Stimulated activated memory B cell treated with anti-CD40 and anti-IgM and Interleukin-4, amounts not matched to agents 10 μg/mL and 1 μg/mL and 100 μg/mL, for 72 hours (primary cell): ENCODE measurements around the gene FHIP2A.
"Not testable (repeated sequence)": the region's sequence is repeated elsewhere in the genome, so short reads cannot be mapped to it uniquely, and the experiment has no call there.

Experiments
- ATAC-seq: fragments of 150-1000 bp; cut with Tn5 transposase; 2 replicates; pipeline ENCODE4 v1.10.0; 2021
- H3K27ac Mint-ChIP-seq: one replicate; pipeline ENCODE4 v1.8.0; 2022; ENCODE audit warnings: mild to moderate bottlenecking, mixed read lengths
- H3K27me3 Mint-ChIP-seq: one replicate; pipeline ENCODE4 v1.8.0; 2022; ENCODE audit warnings: mixed read lengths
- H3K36me3 Mint-ChIP-seq: one replicate; pipeline ENCODE4 v1.8.0; 2022; ENCODE audit warnings: mixed read lengths
- H3K4me1 Mint-ChIP-seq: one replicate; pipeline ENCODE4 v1.8.0; 2022; ENCODE audit warnings: mixed read lengths
- H3K4me3 Mint-ChIP-seq: one replicate; pipeline ENCODE4 v1.8.0; 2022; ENCODE audit warnings: mild to moderate bottlenecking, moderate library complexity, mixed read lengths
- H3K9me3 Mint-ChIP-seq: one replicate; pipeline ENCODE4 v1.8.0; 2022; ENCODE audit warnings: mixed read lengths

FHIP2A gene, protein sequence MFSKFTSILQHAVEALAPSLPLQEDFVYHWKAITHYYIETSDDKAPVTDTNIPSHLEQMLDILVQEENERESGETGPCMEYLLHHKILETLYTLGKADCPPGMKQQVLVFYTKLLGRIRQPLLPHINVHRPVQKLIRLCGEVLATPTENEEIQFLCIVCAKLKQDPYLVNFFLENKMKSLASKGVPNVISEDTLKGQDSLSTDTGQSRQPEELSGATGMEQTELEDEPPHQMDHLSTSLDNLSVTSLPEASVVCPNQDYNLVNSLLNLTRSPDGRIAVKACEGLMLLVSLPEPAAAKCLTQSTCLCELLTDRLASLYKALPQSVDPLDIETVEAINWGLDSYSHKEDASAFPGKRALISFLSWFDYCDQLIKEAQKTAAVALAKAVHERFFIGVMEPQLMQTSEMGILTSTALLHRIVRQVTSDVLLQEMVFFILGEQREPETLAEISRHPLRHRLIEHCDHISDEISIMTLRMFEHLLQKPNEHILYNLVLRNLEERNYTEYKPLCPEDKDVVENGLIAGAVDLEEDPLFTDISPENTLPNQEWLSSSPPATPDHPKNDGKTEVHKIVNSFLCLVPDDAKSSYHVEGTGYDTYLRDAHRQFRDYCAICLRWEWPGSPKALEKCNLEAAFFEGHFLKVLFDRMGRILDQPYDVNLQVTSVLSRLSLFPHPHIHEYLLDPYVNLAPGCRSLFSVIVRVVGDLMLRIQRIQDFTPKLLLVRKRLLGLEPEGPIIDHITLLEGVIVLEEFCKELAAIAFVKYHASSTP

GRCh38 chr10:114821293-114821914 is at the start of gene FHIP2A:
Gene FHIP2A (plus strand): TSS chr10:114821780. CDS start chr10:114822079, 299 bp downstream.
- Mint-ChIP-seq H3K9me3 (no peaks in the 10 kb centered on the region), H3K27ac (peak within 1 kb of the TSS; percentile 91), H3K36me3 (peaks cover 4% of the 10 kb centered on the region), H3K4me3 (peak within 1 kb of the TSS; percentile 91), H3K4me1 (peaks cover 35% of the 10 kb centered on the region), H3K27me3 (no peaks in the 10 kb centered on the region)
- ATAC-seq, result peak; percentile 96

- no peak overlapping the region for H3K27ac Mint-ChIP-seq
- H3K4me3 Mint-ChIP-seq, result no peak overlapping the region
- H3K27me3 Mint-ChIP-seq, result peaks cover 20% of the 10 kb centered on the region
- no peaks in the 10 kb centered on the region for H3K4me1 Mint-ChIP-seq
- H3K9me3 Mint-ChIP-seq, result no peaks in the 10 kb centered on the region
- ATAC-seq, result no peak
- H3K36me3 Mint-ChIP-seq, result no peaks in the 10 kb centered on the region
These were observed 48.9 kb upstream of the FHIP2A start for GRCh38 chr10:114772496-114773196.

DNA sequence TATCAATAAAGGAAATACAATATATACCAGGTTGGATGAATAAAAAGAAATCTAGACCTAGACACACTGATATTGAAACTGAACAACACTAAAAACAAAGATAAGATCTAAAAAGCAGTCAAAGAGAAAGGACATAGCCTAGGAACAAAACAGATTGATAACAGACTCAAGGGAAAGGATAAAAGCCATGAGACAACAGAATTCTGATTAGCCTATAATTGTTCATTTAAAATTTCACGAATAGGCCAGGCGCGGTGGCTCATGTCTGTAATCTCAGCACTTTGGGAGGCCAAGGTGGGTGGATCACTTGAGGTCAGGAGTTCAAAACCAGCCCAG is 48.4 kb upstream of the FHIP2A start:
- H3K4me3 Mint-ChIP-seq, result no peak overlapping the region
- no peak overlapping the region for H3K27ac Mint-ChIP-seq
- no peaks in the 10 kb centered on the region for H3K9me3 Mint-ChIP-seq
- no peak for ATAC-seq
- no peaks in the 10 kb centered on the region for H3K36me3 Mint-ChIP-seq
- H3K27me3 Mint-ChIP-seq, result peaks cover 25% of the 10 kb centered on the region
- no peaks in the 10 kb centered on the region for H3K4me1 Mint-ChIP-seq

DNA sequence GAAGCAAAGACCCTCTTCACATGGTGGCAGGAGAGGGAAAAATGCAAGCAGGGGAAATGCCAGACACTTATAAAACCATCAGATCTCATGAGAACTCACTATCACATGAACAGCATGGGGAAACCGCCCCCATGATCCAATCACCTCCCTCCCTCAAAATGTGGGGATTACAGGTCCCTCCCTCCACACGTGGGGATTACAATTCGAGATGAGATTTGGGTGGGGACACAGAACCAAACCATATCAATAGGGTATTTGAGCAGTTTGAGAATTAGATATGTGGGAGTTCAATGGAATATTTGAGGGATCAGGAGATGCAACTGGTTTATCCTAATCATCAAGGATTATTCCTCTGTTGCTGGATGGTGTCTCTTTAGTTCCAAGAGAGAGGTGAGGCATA is 46.5 kb upstream of the FHIP2A start:
- H3K9me3 Mint-ChIP-seq, H3K27ac Mint-ChIP-seq, H3K36me3 Mint-ChIP-seq, H3K4me3 Mint-ChIP-seq, ATAC-seq, H3K4me1 Mint-ChIP-seq: not testable (repeated sequence)
- peaks cover 18% of the 10 kb centered on the region for H3K27me3 Mint-ChIP-seq

DNA sequence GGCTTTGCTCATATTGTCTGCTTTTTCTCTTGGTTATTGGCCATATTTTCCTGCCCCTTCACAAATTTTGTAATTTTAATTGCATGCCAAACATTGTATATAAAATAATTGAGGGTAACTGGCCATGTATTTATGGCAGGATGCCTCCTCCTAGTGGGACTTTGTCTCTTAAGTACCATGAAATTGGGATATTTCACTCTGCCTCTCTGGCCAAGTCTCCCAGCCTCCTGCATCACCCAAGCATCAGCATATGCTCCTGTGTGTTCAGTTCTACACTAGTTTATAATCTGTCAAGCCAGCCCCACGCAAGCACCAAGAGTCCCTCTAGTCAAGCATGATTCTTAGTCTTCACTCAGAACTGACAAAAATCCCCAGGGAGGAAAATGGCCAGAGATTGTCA is 44.2 kb upstream of the FHIP2A start:
- ATAC-seq, result no peak
- Mint-ChIP-seq H3K27me3 (peaks cover 20% of the 10 kb centered on the region), H3K9me3 (no peaks in the 10 kb centered on the region), H3K4me1 (peaks cover 6% of the 10 kb centered on the region), H3K27ac (no peak overlapping the region), H3K36me3 (no peaks in the 10 kb centered on the region), H3K4me3 (no peak overlapping the region)

DNA sequence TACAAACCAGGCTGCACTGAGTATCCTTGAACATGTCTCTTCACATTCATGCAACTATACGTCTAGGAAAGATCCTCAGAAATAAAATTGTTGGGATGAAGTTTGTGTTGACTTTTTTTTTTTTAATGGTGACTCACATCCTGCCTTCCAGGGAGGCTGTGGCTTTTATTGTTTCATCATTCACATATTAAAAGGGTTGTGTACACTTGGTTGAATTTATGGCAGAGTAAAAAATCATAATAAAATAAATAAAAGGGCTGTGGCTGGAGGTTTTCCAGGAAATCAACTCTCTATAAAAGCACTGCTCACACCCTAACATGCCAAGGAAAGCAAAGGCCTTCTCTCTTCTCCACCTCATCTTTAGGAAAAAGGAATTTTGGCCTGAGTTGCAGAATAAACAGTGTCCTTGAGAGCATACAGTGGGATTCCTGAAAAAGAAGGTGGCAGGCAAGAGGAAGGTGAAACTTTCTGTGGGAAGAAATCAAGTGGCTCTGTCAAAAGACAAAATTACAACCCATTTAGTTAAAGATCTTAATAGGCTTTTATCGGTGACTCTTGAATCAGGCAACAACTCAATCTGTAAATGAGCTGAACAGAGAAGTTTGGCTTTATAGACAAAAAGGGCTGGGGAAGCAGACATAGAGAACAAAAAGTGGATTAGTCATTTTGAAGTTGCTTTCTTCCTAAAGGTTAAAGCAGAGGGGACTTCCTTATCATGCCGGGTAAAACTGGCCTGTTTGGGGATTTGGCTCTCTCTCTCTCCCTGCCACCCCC is 41.6 kb upstream of the FHIP2A start:
- Mint-ChIP-seq H3K9me3 (no peaks in the 10 kb centered on the region), H3K4me1 (peaks cover 6% of the 10 kb centered on the region), H3K4me3 (no peak overlapping the region), H3K36me3 (no peaks in the 10 kb centered on the region), H3K27me3 (peaks cover 41% of the 10 kb centered on the region), H3K27ac (peak overlapping the region; percentile 84)
- peak; percentile 66 for ATAC-seq

GRCh38 chr10:114780577-114781184 is 40.9 kb upstream of the FHIP2A start:
- peaks cover 41% of the 10 kb centered on the region for H3K27me3 Mint-ChIP-seq
- peak; percentile 42 for ATAC-seq
- H3K36me3 Mint-ChIP-seq, result no peaks in the 10 kb centered on the region
- H3K27ac Mint-ChIP-seq, result peak overlapping the region; percentile 84
- peaks cover 6% of the 10 kb centered on the region for H3K4me1 Mint-ChIP-seq
- no peaks in the 10 kb centered on the region for H3K9me3 Mint-ChIP-seq
- H3K4me3 Mint-ChIP-seq, result no peak overlapping the region

DNA sequence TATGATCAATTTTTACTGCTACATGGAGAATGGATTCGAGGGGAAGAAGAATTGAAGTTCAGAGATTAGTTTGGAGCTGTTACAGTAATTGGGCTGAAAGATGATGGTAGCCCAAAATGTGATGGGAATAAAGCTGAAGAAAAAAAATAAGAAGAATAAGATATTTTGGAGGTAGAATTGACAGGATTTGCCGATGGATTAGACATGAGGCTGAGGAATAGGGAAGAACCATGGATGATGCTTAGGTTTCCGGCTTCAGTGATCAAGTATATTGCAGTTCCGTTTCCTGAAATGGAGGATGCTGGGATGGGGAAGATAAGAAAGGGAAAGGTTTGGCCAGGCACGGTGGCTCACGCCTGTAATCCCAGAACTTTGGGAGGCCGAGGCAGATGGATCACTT is 38.9 kb upstream of the FHIP2A start:
- H3K27ac Mint-ChIP-seq, result no peak overlapping the region
- no peaks in the 10 kb centered on the region for H3K36me3 Mint-ChIP-seq
- peaks cover 6% of the 10 kb centered on the region for H3K4me1 Mint-ChIP-seq
- no peak overlapping the region for H3K4me3 Mint-ChIP-seq
- no peak for ATAC-seq
- no peaks in the 10 kb centered on the region for H3K9me3 Mint-ChIP-seq
- H3K27me3 Mint-ChIP-seq, result peaks cover 37% of the 10 kb centered on the region

DNA sequence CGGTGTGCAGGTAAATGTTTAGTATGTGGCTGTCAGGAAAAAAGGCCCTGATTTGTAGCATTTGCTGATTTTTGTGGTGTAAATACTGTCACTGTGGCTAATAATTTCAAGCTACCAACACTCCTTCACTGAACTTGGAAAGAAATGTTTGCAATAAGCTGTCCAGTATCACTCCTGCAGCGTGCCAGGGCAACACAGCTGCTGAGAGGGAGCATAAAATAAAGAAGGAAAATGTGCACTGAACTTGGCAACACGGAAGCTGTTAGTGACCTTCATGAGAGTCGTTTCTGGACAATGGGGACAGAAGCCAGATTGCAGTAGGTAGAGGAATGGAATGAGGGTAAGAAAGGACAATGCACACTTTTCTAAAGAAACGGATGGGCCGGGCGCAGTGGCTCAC is 37.9 kb upstream of the FHIP2A start:
- no peak overlapping the region for H3K4me3 Mint-ChIP-seq

GRCh38 chr10:114786492-114786891 is 35.1 kb upstream of the FHIP2A start:
- not testable (repeated sequence) for H3K4me3 Mint-ChIP-seq, H3K9me3 Mint-ChIP-seq, H3K27ac Mint-ChIP-seq, H3K36me3 Mint-ChIP-seq, H3K4me1 Mint-ChIP-seq
- H3K27me3 Mint-ChIP-seq, result peaks cover 24% of the 10 kb centered on the region
- ATAC-seq, result peak; percentile 65

More for the DNA sequence above, 37.9 kb upstream of the FHIP2A start:
- Mint-ChIP-seq H3K36me3 (no peaks in the 10 kb centered on the region), H3K27me3 (peaks cover 26% of the 10 kb centered on the region), H3K4me1 (peaks cover 6% of the 10 kb centered on the region), H3K27ac (no peak overlapping the region), H3K9me3 (no peaks in the 10 kb centered on the region)
- ATAC-seq, result no peak

DNA sequence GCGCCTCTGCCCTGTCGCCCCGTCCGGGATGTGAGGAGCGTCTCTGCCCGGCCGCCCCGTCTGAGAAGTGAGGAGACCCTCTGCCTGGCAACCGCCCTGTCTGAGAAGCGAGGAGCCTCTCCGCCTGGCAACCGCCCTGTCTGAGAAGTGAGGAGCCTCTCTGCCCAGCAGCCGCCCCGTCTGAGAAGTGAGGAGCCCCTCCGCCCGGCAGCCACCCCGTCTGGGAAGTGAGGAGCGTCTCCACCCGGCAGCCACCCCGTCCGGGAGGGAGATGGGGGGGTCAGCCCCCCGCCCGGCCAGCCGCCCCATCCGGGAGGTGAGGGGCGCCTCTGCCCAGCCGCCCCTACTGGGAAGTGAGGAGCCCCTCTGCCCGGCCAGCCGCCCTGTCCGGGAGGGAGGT is 34.4 kb upstream of the FHIP2A start:
- H3K9me3 Mint-ChIP-seq, ATAC-seq, H3K4me1 Mint-ChIP-seq, H3K27ac Mint-ChIP-seq, H3K4me3 Mint-ChIP-seq, H3K36me3 Mint-ChIP-seq: not testable (repeated sequence)
- peaks cover 24% of the 10 kb centered on the region for H3K27me3 Mint-ChIP-seq

DNA sequence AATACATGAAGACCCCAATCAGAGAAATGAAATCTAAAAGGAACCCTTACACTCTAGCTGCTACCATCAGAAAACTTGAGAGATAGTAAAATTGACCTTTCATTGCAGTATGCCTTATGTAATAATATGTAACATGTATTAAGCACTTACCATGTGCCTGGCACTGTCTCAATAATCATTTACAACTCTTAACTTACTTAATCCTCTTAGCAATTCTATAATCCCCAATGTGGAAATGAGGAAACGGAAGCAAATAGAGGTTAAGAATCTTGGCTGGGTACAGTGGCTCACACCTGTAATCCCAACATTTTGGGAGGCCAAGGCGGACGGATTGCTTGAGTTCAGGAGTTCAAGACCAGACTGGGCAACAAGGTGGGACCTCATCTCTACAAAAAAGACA is 29.8 kb upstream of the FHIP2A start:
- Mint-ChIP-seq H3K27ac (no peak overlapping the region), H3K4me1 (no peaks in the 10 kb centered on the region), H3K4me3 (no peak overlapping the region), H3K9me3 (peaks cover 2% of the 10 kb centered on the region), H3K36me3 (no peaks in the 10 kb centered on the region), H3K27me3 (no peaks in the 10 kb centered on the region)
- ATAC-seq, result no peak

DNA sequence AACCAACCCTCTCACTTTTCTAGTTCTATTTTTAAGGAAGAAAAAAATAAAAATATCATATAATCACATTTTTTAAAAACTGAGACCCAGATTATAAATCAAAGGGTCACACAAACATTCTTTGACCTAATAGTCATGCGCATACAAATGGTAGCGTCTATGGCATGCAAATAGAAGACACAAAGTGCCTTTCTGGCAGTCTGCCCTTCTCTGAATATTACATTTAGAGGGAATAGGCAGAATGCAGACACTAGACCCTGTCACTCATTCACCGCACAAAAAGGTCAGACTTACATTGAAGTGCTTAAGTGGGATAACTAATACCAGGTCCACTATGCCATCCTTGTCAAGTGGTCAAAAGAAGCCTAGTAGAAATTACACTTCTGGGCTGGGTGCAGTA is 26.5 kb upstream of the FHIP2A start:
- H3K36me3 Mint-ChIP-seq, result no peaks in the 10 kb centered on the region
- H3K27ac Mint-ChIP-seq, result no peak overlapping the region

GRCh38 chr10:114800361-114800760 is 21.2 kb upstream of the FHIP2A start:
- Mint-ChIP-seq H3K9me3 (peaks cover 5% of the 10 kb centered on the region), H3K36me3 (no peaks in the 10 kb centered on the region), H3K27ac (no peak overlapping the region), H3K4me1 (no peaks in the 10 kb centered on the region), H3K4me3 (no peak overlapping the region), H3K27me3 (peaks cover 7% of the 10 kb centered on the region)
- no peak for ATAC-seq

More for the DNA sequence above, 26.5 kb upstream of the FHIP2A start:
- H3K4me1 Mint-ChIP-seq, result no peaks in the 10 kb centered on the region
- H3K4me3 Mint-ChIP-seq, result no peak overlapping the region
- ATAC-seq, result no peak
- H3K27me3 Mint-ChIP-seq, result peaks cover 7% of the 10 kb centered on the region
- peaks cover 5% of the 10 kb centered on the region for H3K9me3 Mint-ChIP-seq
